Keratinocyte (primary cell): ENCODE results near the gene ELOVL6.

Source experiments
- CTCF ChIP-seq, 3 experiments: IDR thresholded peaks in 1 of 3; conservative IDR thresholded peaks in 1 of 3; optimal IDR thresholded peaks in 1 of 3; 2 replicates in 2 of 3; 3 replicates in 1 of 3; pipeline versions ENCODE3 to v1.5.1; 2011; ENCODE audit warnings: low read length in 3 of 3, mild to moderate bottlenecking in 3 of 3, moderate library complexity in 2 of 3, control low read depth in 1 of 3, inconsistent platforms in 1 of 3; ENCODE audit not compliant: insufficient read depth in 2 of 3; ENCODE audit errors: extremely low read depth in 1 of 3
- EZH2 ChIP-seq: IDR thresholded peaks from one replicate; pipeline ENCODE4 v1.6.1; 2012; ENCODE audit warnings: inconsistent platforms, mild to moderate bottlenecking, low read length, moderate library complexity

GRCh38 chr4:110025056-110025455 is 173.4 kb downstream of the ELOVL6 start:
- no peak for TF ChIP-seq CTCF (optimal IDR thresholded peaks at IDR 0.05 in 1 of 3, IDR thresholded peaks at IDR 0.05 in 1 of 3, conservative IDR thresholded peaks at IDR 0.05 in 1 of 3; ENCODE audit: extremely low read depth in 1 of 3, insufficient read depth in 2 of 3, low read length in 3 of 3)
- TF ChIP-seq EZH2: no peak
